Endothelial cell (in vitro differentiated cells): ENCODE results near the gene ITPKB. TPM values are rescaled to one million over a fixed set of nuclear protein-coding genes. Genes with fewer than 3 reads are reported as not detected.
A peak's percentile ranks its signal among the peaks of the same experiment; 100 is the strongest.

Experiments
- DNase-seq: peaks from one replicate; pipeline ENCODE4 v3.0.0; 2021; ENCODE audit warnings: low spot score
- H3K27ac Mint-ChIP-seq: one replicate; pipeline ENCODE4 v1.8.0; 2021; ENCODE audit warnings: mixed read lengths, inconsistent platforms; ENCODE audit not compliant: unreplicated experiment
- H3K27me3 Mint-ChIP-seq: one replicate; pipeline ENCODE4 v1.8.0; 2021; ENCODE audit warnings: mild to moderate bottlenecking, moderate library complexity, mixed read lengths, inconsistent platforms; ENCODE audit not compliant: unreplicated experiment
- H3K36me3 Mint-ChIP-seq: one replicate; pipeline ENCODE4 v1.8.0; 2021; ENCODE audit warnings: mild to moderate bottlenecking, low read depth, mixed read lengths, inconsistent platforms; ENCODE audit not compliant: unreplicated experiment
- H3K4me1 Mint-ChIP-seq: one replicate; pipeline ENCODE4 v1.8.0; 2021; ENCODE audit warnings: mild to moderate bottlenecking, mixed read lengths, inconsistent platforms; ENCODE audit not compliant: unreplicated experiment
- H3K4me3 Mint-ChIP-seq: one replicate; pipeline ENCODE4 v1.8.0; 2021; ENCODE audit warnings: mild to moderate bottlenecking, mixed read lengths, inconsistent platforms; ENCODE audit not compliant: unreplicated experiment
- H3K9me3 Mint-ChIP-seq: one replicate; pipeline ENCODE4 v1.8.0; 2021; ENCODE audit warnings: mixed read lengths, inconsistent platforms; ENCODE audit not compliant: unreplicated experiment
- CTCF ChIP-seq: fragments of 200-600 bp; sonication (generic); IDR thresholded peaks from one replicate; pipeline ENCODE4 v1.5.0; 2021; ENCODE audit warnings: antibody characterized with exemption; ENCODE audit not compliant: unreplicated experiment
- total RNA-seq: library from RNA; stranded (reverse); fragmentation: NEBNext Ultra II Directional; extraction: Animal tissue kit (Norgen Biotek cat#: 25700); gene quantifications from one replicate; pipeline ENCODE4 v1.2.1, GENCODE V29; 2021; ENCODE audit not compliant: unreplicated experiment

The ITPKB gene
- total RNA-seq, 1 donor from 2014 or later, result 144 TPM

- TF ChIP-seq CTCF, result no peak
- DNase-seq, result no peak
- Mint-ChIP-seq H3K36me3 (peaks cover 51% of the 10 kb centered on the region), H3K27me3 (peaks cover 31% of the 10 kb centered on the region), H3K4me1 (peaks cover 26% of the 10 kb centered on the region), H3K9me3 (no peaks in the 10 kb centered on the region), H3K4me3 (no peak overlapping the region), H3K27ac (no peak overlapping the region)
These were observed 108.5 kb downstream of the ITPKB start for GRCh38 chr1:226630592-226630991.

GRCh38 chr1:226629896-226630550 lies 109.1 kb downstream of the ITPKB start:
- H3K4me1 Mint-ChIP-seq, result peaks cover 20% of the 10 kb centered on the region
- H3K9me3 Mint-ChIP-seq, result no peaks in the 10 kb centered on the region
- no peak for TF ChIP-seq CTCF
- no peak overlapping the region for H3K4me3 Mint-ChIP-seq
- no peak overlapping the region for H3K27ac Mint-ChIP-seq
- DNase-seq, result no peak
- peaks cover 46% of the 10 kb centered on the region for H3K36me3 Mint-ChIP-seq
- H3K27me3 Mint-ChIP-seq, result peaks cover 26% of the 10 kb centered on the region

GRCh38 chr1:226629210-226629895 lies 109.7 kb downstream of the ITPKB start:
- Mint-ChIP-seq H3K27ac (no peak overlapping the region), H3K36me3 (peaks cover 43% of the 10 kb centered on the region), H3K4me1 (peaks cover 18% of the 10 kb centered on the region), H3K27me3 (peaks cover 26% of the 10 kb centered on the region), H3K9me3 (no peaks in the 10 kb centered on the region), H3K4me3 (no peak overlapping the region)
- DNase-seq, result no peak
- no peak for TF ChIP-seq CTCF

- Mint-ChIP-seq H3K4me3 (no peak overlapping the region), H3K4me1 (peaks cover 16% of the 10 kb centered on the region), H3K9me3 (no peaks in the 10 kb centered on the region), H3K27me3 (peaks cover 26% of the 10 kb centered on the region), H3K27ac (peak overlapping the region; percentile 42), H3K36me3 (peaks cover 41% of the 10 kb centered on the region)
- TF ChIP-seq CTCF, result no peak
- DNase-seq, result no peak
These were observed 110.4 kb downstream of the ITPKB start for GRCh38 chr1:226628612-226629155.
